Measurements from ENCODE around the gene AEBP2. TPM values are rescaled to one million over a fixed set of nuclear protein-coding genes. Genes with fewer than 3 reads are reported as not detected.

The AEBP2 gene
- total and polyA plus RNA-seq, 2 of the 8 experiments (the other 6 are each of a cell fraction or from before 2014, with no cell fraction given): 13.6 to 61.4 TPM

DNA sequence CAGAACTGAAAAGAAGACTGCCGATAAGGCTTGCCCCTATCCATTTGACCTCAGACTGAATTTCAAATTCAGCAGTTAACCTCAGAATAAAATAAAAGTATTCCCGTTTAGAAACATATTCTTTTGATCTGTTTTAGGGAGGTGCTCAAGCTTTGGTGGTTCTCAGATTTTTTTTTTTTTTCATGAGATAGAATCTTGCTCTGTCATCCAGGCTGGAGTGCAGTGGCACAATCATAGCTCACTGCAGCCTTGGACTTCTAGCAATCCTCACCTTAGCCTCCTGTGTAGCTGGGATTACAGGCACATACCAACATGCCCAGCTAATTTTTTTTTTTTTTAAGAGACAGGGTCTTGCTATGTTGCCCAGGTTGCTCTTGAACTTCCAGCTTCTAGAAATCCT, 15.5 kb downstream of the AEBP2 start (continued):
- TF ChIP-seq, protein P1, sequence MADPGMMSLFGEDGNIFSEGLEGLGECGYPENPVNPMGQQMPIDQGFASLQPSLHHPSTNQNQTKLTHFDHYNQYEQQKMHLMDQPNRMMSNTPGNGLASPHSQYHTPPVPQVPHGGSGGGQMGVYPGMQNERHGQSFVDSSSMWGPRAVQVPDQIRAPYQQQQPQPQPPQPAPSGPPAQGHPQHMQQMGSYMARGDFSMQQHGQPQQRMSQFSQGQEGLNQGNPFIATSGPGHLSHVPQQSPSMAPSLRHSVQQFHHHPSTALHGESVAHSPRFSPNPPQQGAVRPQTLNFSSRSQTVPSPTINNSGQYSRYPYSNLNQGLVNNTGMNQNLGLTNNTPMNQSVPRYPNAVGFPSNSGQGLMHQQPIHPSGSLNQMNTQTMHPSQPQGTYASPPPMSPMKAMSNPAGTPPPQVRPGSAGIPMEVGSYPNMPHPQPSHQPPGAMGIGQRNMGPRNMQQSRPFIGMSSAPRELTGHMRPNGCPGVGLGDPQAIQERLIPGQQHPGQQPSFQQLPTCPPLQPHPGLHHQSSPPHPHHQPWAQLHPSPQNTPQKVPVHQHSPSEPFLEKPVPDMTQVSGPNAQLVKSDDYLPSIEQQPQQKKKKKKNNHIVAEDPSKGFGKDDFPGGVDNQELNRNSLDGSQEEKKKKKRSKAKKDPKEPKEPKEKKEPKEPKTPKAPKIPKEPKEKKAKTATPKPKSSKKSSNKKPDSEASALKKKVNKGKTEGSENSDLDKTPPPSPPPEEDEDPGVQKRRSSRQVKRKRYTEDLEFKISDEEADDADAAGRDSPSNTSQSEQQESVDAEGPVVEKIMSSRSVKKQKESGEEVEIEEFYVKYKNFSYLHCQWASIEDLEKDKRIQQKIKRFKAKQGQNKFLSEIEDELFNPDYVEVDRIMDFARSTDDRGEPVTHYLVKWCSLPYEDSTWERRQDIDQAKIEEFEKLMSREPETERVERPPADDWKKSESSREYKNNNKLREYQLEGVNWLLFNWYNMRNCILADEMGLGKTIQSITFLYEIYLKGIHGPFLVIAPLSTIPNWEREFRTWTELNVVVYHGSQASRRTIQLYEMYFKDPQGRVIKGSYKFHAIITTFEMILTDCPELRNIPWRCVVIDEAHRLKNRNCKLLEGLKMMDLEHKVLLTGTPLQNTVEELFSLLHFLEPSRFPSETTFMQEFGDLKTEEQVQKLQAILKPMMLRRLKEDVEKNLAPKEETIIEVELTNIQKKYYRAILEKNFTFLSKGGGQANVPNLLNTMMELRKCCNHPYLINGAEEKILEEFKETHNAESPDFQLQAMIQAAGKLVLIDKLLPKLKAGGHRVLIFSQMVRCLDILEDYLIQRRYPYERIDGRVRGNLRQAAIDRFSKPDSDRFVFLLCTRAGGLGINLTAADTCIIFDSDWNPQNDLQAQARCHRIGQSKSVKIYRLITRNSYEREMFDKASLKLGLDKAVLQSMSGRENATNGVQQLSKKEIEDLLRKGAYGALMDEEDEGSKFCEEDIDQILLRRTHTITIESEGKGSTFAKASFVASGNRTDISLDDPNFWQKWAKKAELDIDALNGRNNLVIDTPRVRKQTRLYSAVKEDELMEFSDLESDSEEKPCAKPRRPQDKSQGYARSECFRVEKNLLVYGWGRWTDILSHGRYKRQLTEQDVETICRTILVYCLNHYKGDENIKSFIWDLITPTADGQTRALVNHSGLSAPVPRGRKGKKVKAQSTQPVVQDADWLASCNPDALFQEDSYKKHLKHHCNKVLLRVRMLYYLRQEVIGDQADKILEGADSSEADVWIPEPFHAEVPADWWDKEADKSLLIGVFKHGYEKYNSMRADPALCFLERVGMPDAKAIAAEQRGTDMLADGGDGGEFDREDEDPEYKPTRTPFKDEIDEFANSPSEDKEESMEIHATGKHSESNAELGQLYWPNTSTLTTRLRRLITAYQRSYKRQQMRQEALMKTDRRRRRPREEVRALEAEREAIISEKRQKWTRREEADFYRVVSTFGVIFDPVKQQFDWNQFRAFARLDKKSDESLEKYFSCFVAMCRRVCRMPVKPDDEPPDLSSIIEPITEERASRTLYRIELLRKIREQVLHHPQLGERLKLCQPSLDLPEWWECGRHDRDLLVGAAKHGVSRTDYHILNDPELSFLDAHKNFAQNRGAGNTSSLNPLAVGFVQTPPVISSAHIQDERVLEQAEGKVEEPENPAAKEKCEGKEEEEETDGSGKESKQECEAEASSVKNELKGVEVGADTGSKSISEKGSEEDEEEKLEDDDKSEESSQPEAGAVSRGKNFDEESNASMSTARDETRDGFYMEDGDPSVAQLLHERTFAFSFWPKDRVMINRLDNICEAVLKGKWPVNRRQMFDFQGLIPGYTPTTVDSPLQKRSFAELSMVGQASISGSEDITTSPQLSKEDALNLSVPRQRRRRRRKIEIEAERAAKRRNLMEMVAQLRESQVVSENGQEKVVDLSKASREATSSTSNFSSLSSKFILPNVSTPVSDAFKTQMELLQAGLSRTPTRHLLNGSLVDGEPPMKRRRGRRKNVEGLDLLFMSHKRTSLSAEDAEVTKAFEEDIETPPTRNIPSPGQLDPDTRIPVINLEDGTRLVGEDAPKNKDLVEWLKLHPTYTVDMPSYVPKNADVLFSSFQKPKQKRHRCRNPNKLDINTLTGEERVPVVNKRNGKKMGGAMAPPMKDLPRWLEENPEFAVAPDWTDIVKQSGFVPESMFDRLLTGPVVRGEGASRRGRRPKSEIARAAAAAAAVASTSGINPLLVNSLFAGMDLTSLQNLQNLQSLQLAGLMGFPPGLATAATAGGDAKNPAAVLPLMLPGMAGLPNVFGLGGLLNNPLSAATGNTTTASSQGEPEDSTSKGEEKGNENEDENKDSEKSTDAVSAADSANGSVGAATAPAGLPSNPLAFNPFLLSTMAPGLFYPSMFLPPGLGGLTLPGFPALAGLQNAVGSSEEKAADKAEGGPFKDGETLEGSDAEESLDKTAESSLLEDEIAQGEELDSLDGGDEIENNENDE (IDR thresholded peaks at IDR 0.05; ENCODE audit: insufficient replicate concordance, low read length): no peak
- TF ChIP-seq KDM4A (IDR thresholded peaks at IDR 0.05; ENCODE audit: low read depth, low read length, severe bottlenecking): no peak
- TF ChIP-seq CBX5 (IDR thresholded peaks at IDR 0.05; ENCODE audit: low read depth, low read length): no peak
- no peak for TF ChIP-seq ASH2L (IDR thresholded peaks at IDR 0.05; ENCODE audit: low read length)
- TF ChIP-seq MAFK (IDR thresholded peaks at IDR 0.05; ENCODE audit: low read depth, low read length): no peak
- no peak for TF ChIP-seq SRF (IDR thresholded peaks at IDR 0.05; ENCODE audit: low read depth, low read length)

Measured in H1 (cell line).